AG10803 (cell line): ENCODE data around the gene EPHB1.

Experiments
- DNase-seq: peaks from one replicate; pipeline ENCODE4 v3.0.0; 2010; ENCODE audit warnings: low read depth
- H3K4me3 ChIP-seq: 2 replicates; pipeline ENCODE4 v1.5.1; 2011; ENCODE audit warnings: mild to moderate bottlenecking, low read length, control low read depth
- TF ChIP-seq, protein P1 (sequence below): conservative IDR thresholded peaks from 2 replicates; pipeline ENCODE4 v1.5.1; 2011; ENCODE audit warnings: mild to moderate bottlenecking, low read length, control low read depth, inconsistent platforms

EPHB1 gene

DNA sequence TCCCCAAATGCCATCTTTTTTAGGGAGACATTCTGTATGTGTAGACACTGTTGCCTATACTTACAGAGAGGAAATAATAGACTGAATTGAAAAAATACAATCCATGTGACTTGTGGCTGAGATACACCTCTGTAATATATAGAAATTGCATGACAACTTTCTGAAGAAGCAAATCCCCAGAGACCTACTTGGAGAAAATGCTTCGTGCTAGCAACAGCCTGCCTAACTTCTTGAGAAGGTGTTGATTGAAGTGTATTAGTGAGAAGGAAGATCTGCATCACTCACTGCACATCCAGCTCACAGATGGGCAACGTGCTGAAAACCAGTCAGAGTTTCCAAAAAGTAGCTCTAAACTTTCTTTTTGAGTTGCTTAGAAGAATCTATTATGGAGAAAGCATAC, 404.1 kb downstream of the EPHB1 start:
- no peak for DNase-seq
- TF ChIP-seq, protein P1, sequence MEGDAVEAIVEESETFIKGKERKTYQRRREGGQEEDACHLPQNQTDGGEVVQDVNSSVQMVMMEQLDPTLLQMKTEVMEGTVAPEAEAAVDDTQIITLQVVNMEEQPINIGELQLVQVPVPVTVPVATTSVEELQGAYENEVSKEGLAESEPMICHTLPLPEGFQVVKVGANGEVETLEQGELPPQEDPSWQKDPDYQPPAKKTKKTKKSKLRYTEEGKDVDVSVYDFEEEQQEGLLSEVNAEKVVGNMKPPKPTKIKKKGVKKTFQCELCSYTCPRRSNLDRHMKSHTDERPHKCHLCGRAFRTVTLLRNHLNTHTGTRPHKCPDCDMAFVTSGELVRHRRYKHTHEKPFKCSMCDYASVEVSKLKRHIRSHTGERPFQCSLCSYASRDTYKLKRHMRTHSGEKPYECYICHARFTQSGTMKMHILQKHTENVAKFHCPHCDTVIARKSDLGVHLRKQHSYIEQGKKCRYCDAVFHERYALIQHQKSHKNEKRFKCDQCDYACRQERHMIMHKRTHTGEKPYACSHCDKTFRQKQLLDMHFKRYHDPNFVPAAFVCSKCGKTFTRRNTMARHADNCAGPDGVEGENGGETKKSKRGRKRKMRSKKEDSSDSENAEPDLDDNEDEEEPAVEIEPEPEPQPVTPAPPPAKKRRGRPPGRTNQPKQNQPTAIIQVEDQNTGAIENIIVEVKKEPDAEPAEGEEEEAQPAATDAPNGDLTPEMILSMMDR = no peak
- no peak overlapping the region for H3K4me3 ChIP-seq

DNA sequence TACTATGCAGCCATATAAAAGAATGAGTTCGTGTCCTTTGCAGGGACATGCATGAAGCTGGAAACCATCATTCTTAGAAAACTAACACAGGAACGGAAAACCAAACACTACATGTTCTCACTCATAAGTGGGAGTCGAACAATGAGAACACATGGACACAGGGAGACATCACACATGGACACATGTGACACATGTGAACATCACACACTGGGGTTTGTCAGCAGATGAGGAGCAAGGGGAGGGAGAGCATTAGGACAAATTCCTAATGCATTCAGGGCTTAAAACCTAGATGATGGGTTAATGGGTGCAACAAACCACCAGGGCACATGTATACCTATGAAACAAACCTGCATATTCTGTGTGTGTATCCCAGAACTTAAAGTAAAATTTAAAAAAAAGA, 408.0 kb downstream of the EPHB1 start:
- DNase-seq = no peak
- TF ChIP-seq, protein P1 = no peak
- H3K4me3 ChIP-seq = no peak overlapping the region

DNA sequence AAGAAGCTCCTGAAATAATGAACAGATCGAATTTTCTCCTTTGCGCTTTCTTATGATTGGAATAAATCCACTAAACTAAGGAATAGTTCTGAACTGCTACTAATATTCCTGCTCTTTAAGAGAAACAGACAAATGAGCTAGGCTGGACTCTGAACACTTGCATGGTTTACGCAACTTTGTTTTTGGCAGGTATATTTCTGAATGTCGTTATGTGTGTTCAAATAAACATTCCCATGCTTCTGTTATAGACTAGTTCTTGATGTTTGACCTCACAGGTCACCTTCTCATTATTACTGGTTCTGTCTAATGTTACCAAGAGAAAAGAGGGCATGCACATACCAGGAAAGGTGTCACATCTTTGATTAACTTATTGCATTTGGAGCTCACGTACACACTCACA, 418.2 kb downstream of the EPHB1 start:
- TF ChIP-seq, protein P1 = no peak
- no peak overlapping the region for H3K4me3 ChIP-seq
- DNase-seq = no peak

DNA sequence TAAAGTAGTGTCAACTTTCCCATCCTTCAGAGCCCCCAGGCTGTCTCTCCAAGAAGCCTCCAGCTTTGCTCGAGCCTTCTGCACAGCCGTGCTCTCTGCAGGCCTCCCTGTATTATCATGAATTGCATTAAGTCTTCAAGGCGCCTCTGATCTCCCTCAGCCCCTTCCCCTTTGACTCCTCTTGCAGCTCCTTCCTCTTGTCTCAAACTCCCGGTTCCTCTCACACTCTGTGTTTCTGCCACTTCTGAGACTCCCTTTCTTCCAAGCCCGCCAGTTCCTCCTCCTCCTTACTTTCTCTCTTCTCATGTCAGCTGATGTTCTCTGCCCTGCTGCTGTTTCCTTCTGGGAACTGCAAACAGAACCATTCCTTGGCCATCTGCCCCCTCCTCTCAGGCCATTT, 418.8 kb downstream of the EPHB1 start:
- no peak overlapping the region for H3K4me3 ChIP-seq
- TF ChIP-seq, protein P1 = no peak
- DNase-seq = no peak

DNA sequence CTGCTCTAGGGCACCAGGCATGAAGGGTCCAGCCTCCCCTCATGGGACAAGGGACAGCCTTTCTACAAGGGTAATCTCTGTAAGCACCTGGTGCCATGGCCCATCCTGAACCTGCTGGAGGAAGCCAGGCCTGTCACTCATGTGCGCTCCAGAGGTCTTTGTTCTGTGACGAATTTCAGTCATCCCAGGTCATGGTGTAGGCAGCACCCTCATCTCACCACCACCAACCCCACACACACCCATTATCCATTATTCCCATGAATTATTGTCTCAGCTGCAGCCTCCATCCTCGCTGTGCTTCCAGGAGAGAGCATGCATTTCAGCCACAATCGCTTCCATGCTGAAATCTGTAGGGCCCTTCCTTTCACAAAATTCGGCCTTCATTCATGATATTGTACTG, 419.3 kb downstream of the EPHB1 start:
- no peak overlapping the region for H3K4me3 ChIP-seq
- DNase-seq = no peak
- TF ChIP-seq, protein P1 = no peak

DNA sequence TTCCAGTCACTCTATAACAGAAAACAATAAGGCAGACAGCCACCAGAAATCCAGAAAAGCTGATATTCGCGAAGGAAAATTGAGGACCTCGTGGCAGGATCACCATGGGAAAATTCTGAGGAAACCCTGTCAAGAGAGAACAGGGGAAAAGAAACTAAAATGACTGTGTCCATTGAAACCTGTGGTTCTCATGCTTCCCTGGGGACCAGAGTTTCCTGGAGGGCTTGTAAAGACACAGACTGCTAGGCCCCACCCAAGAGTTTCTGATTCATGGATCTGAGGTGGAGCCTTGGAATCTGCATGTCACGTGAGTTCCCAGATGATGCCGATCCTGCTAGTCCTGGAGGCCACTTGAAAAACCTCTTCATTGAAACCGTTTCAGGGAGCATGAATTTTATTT, 420.5 kb downstream of the EPHB1 start:
- H3K4me3 ChIP-seq = no peak overlapping the region
- DNase-seq = peak; percentile 26
- TF ChIP-seq, protein P1 = no peak

DNA sequence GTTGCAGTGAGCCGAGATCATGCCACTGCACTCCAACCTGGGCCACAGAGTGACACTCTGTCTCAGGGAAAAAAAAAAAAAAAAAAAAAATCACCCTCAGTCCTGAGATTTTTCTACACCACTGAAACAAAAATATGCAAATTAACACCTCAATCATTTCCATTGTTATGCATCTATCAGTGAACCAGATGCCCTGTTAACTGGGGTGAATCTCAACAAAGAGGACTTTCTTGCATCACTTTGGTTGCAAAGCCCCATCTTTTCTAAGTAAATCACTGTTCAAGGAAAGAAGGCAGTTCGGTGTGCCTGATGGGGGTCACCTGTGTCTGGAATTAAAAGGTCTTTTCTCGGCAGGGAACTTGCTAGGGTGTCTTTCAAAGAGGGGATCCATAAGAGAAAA, 421.6 kb downstream of the EPHB1 start:
- no peak for DNase-seq
- TF ChIP-seq, protein P1 = no peak
- no peak overlapping the region for H3K4me3 ChIP-seq
